ENCODE measurements around the gene CD86. TPM values are rescaled to one million over a fixed set of nuclear protein-coding genes. Genes with fewer than 3 reads are reported as not detected.

Gene CD86
- total and polyA plus RNA-seq, 4 donors: 1.7 to 4.0 (median 2.6) TPM

GRCh38 chr3:122008166-122008565 lies 47.0 kb upstream of the CD86 start:
- H3K4me1 ChIP-seq (ENCODE audit: control insufficient read depth in 4 of 4, insufficient read depth in 4 of 4, low read length in 3 of 4): no peaks in the 10 kb centered on the region
- no peaks in the 10 kb centered on the region for H3K9me3 ChIP-seq (ENCODE audit: control insufficient read depth in 4 of 4, low read length in 3 of 4)
- H3K27ac ChIP-seq (ENCODE audit: low read depth in 1 of 2, low read length in 2 of 2): no peak overlapping the region
- no peaks in the 10 kb centered on the region for H3K27me3 ChIP-seq (ENCODE audit: control insufficient read depth in 4 of 4, insufficient read depth in 4 of 4, low read length in 3 of 4)
- no peak overlapping the region for H3K9ac ChIP-seq (ENCODE audit: low read depth in 1 of 2, low read length in 2 of 2)
- TF ChIP-seq FOXA1 (IDR thresholded peaks at IDR 0.05): no peak
- no peak for TF ChIP-seq HNF4G (IDR thresholded peaks at IDR 0.05)
- DNase-seq (ENCODE audit: low spot score): no peak
- H3K36me3 ChIP-seq (ENCODE audit: control insufficient read depth in 4 of 4, insufficient read depth in 3 of 4, low read depth in 1 of 4, low read length in 3 of 4): peaks cover 0 to 2% (median 0%) of the 10 kb centered on the region in 4 donors
- no peak overlapping the region for H3K4me3 ChIP-seq (ENCODE audit: low read depth in 1 of 3, low read length in 3 of 3)
- 94% methylated on average over 2 of the region's 2 CpGs for WGBS

- H3K4me1 ChIP-seq (ENCODE audit: control insufficient read depth in 4 of 4, insufficient read depth in 4 of 4, low read length in 3 of 4): no peaks in the 10 kb centered on the region
- no peak overlapping the region for H3K4me3 ChIP-seq (ENCODE audit: low read depth in 1 of 3, low read length in 3 of 3)
- TF ChIP-seq HNF4A (conservative IDR thresholded peaks at IDR 0.05): no peak
- no peak for TF ChIP-seq JUND (IDR thresholded peaks at IDR 0.05)
- no peak for TF ChIP-seq REST (IDR thresholded peaks at IDR 0.05)
- no peak for TF ChIP-seq NR2F2 (IDR thresholded peaks at IDR 0.05)
- TF ChIP-seq HNF4G (IDR thresholded peaks at IDR 0.05): no peak
- no peaks in the 10 kb centered on the region for H3K36me3 ChIP-seq (ENCODE audit: control insufficient read depth in 4 of 4, insufficient read depth in 3 of 4, low read depth in 1 of 4, low read length in 3 of 4)
- no peak overlapping the region for H3K9ac ChIP-seq (ENCODE audit: low read depth in 1 of 2, low read length in 2 of 2)
- H3K9me3 ChIP-seq (ENCODE audit: control insufficient read depth in 4 of 4, low read length in 3 of 4): no peaks in the 10 kb centered on the region
- WGBS: 78% methylated on average over 2 of the region's 2 CpGs
- no peak for DNase-seq (ENCODE audit: low spot score)
- H3K27ac ChIP-seq (ENCODE audit: low read depth in 1 of 2, low read length in 2 of 2): no peak overlapping the region
- H3K27me3 ChIP-seq (ENCODE audit: control insufficient read depth in 4 of 4, insufficient read depth in 4 of 4, low read length in 3 of 4): no peaks in the 10 kb centered on the region
Measured at GRCh38 chr3:122010506-122010905, 44.7 kb upstream of the CD86 start.

GRCh38 chr3:122011396-122011795 lies 43.8 kb upstream of the CD86 start:
- Histone ChIP-seq H3K4me1 (ENCODE audit: control insufficient read depth in 4 of 4, insufficient read depth in 4 of 4, low read length in 3 of 4) (no peaks in the 10 kb centered on the region), H3K4me3 (ENCODE audit: low read depth in 1 of 3, low read length in 3 of 3) (no peak overlapping the region), H3K9me3 (ENCODE audit: control insufficient read depth in 4 of 4, low read length in 3 of 4) (no peaks in the 10 kb centered on the region), H3K27ac (ENCODE audit: low read depth in 1 of 2, low read length in 2 of 2) (no peak overlapping the region), H3K9ac (ENCODE audit: low read depth in 1 of 2, low read length in 2 of 2) (no peak overlapping the region), H3K27me3 (ENCODE audit: control insufficient read depth in 4 of 4, insufficient read depth in 4 of 4, low read length in 3 of 4) (no peaks in the 10 kb centered on the region), H3K36me3 (ENCODE audit: control insufficient read depth in 4 of 4, insufficient read depth in 3 of 4, low read depth in 1 of 4, low read length in 3 of 4) (no peaks in the 10 kb centered on the region)
- DNase-seq (ENCODE audit: low spot score): no peak
- WGBS: 70% methylated on average over 4 of the region's 4 CpGs
- TF ChIP-seq NR2F2 (IDR thresholded peaks at IDR 0.05): no peak
- TF ChIP-seq RXRA (IDR thresholded peaks at IDR 0.05): no peak
- no peak for TF ChIP-seq ZBTB33 (IDR thresholded peaks at IDR 0.05)
- no peak for TF ChIP-seq SP1 (IDR thresholded peaks at IDR 0.05)
- no peak for TF ChIP-seq REST (IDR thresholded peaks at IDR 0.05)
- no peak for TF ChIP-seq JUND (IDR thresholded peaks at IDR 0.05)
- no peak for TF ChIP-seq HNF4A (conservative IDR thresholded peaks at IDR 0.05)
- no peak for TF ChIP-seq CTCF (IDR thresholded peaks at IDR 0.05; ENCODE audit: low read depth, low read length, missing input control)
- no peak for TF ChIP-seq ATF3 (IDR thresholded peaks at IDR 0.05)
- no peak for TF ChIP-seq YY1 (IDR thresholded peaks at IDR 0.05)
- TF ChIP-seq FOXA2 (IDR thresholded peaks at IDR 0.05): no peak
- TF ChIP-seq HNF4G (IDR thresholded peaks at IDR 0.05): no peak
- no peak for TF ChIP-seq TAF1 (conservative IDR thresholded peaks at IDR 0.05)
- no peak for TF ChIP-seq RAD21 (IDR thresholded peaks at IDR 0.05)
- no peak for TF ChIP-seq EGR1 (IDR thresholded peaks at IDR 0.05; ENCODE audit: low read depth in 2 of 2)
- TF ChIP-seq MAX (IDR thresholded peaks at IDR 0.05): no peak
- no peak for TF ChIP-seq FOXA1 (IDR thresholded peaks at IDR 0.05)

All from liver (tissue), 9 donors.